8988T (cell line): ENCODE data around the gene UBXN6.
A peak's percentile ranks its signal among the peaks of the same experiment; 100 is the strongest.

Source experiments
- DNase-seq: peaks from one replicate; pipeline ENCODE4 v3.0.0; 2011

Gene UBXN6

DNA sequence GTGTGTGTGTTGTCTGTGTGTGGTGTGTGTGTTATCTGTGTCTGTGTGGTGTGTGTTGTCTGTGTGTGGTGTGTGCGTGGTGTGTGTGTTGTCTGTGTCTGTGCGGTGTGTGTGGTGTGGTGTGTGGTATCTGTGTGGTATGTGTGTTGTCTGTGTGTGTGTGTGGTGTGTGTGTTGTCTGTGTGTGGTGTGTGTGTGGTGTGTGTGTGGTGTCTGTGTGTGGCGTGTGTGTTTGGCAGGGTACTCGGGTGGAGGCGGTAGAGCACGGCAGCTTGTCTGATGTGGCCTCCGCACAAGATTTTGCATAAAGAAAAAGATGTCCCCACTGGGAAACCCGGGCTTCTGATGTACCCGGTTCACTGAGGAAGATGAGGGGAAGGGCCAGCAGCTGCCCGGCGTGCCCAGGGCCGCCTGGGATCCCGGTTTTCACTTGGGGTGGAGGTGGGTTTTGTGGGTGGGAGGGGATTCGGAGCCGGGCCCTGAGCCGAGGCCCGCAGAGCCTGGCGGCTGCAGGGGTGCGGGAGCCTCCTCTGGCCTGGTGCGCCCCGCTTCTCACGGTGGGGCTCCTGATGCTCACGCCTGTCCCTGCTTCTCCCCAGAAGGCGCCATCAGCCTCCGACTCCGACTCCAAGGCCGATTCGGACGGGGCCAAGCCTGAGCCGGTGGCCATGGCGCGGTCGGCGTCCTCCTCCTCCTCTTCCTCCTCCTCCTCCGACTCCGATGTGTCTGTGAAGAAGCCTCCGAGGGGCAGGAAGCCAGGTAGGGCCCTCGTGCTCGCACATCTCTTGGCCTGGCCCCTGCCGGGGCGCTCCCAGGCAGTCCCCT, 35.7 kb upstream of the UBXN6 start:
- DNase-seq = no peak

DNA sequence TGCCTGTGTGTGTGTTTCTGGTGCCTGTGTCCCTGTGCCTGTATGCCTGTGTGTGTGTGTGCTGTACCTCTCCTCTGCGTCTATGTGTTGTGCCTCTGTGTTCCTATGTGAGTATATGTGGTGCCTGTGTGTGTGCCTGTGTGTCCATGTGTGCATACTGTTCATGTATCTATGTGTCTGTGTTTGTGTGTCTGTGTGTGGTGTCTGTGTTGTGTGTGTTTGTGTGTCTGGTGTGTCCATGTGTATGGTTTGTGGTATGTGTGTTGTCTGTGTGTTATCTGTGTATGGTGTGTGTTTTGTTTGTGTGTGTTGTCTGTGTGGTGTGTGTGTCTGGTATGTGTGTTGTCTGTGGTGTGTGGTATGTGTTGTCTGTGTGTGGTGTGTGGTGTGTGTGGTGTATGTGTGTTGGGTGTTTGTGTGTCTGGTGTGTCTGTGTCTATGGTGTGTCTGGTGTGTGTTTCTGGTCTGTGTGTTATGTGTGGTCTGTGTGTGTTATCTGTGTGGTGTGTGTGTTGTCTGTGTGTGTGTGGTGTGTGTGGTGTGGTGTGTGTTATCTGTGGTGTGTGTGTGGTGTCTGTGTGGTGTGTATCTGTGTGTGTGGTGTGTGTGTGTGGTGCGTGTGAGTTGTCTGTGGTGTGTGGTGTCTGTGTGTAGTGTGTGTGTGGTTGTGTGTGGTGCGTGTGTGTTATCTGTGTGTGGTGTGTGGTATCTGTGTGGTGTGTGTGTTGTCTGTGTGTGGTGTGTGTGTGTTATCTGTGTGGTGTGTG, 34.9 kb upstream of the UBXN6 start:
- DNase-seq = no peak

DNA sequence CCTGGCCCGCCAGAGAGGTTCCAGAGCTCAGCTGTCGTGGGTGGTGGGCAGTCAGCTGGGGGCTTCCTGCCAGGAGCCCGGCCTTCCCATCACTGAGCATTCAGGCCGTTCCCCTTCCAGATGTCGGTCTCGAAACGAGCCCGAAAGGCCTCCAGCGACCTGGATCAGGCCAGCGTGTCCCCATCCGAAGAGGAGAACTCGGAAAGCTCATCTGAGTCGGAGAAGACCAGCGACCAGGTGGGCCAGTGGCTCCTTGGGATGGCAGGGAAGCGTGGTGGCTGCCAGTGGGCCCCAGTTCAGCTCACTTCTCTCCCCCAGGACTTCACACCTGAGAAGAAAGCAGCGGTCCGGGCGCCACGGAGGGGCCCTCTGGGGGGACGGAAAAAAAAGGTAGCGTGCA, 33.9 kb upstream of the UBXN6 start:
- DNase-seq = no peak

DNA sequence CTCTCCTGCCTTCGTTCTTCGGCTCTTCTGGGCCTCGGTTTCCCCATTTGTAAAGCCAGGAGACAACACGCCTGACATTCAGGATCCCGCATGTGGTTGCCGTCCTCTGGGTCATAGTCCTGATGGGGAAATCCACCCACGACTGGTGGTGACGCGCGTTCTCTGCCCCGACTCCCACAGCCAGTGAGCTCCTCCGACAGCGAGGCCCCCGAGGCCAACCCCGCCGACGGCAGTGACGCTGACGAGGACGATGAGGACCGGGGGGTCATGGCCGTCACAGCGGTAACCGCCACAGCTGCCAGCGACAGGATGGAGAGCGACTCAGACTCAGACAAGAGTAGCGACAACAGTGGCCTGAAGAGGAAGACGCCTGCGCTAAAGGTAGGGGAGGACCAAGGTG, 30.9 kb upstream of the UBXN6 start:
- DNase-seq = no peak

DNA sequence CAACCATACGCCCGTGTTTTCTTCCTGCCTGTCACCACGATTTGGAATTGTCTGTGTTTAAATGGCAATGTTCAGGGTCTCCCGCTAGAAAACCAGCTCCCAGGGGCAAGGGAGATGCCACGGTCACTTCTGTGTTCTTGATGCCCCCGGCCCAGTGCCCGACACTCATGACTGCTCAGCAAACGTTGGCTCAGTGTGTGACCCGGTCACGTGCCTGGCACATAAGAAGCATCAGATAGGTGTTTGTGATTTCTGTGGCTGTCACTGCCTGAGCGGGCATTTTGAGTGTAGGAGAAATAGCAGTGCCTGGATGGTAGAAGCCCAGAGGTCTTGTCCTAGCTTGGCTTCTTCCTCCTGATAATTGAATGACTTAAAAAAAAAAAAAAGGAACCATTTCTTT, 30.0 kb upstream of the UBXN6 start:
- no peak for DNase-seq

DNA sequence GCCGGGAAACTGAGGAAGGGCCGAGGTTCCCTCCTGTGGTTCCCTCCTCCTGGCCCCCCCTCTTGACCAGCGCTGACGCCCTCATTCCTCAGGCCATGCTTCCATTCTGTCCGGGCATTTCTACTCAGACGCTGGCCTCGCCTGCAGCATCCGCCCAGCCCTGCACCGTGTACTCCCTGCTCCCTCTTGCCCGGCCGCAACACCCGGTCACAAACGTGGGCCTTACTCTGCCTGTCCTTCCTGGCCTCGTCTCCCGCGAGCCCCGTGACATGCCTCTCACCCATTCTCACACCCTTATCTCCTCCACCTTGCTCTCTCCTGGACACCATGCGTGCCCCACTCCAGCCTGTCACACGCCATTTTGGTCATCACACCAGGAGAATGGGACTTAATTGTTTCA, 25.8 kb upstream of the UBXN6 start:
- DNase-seq = no peak

DNA sequence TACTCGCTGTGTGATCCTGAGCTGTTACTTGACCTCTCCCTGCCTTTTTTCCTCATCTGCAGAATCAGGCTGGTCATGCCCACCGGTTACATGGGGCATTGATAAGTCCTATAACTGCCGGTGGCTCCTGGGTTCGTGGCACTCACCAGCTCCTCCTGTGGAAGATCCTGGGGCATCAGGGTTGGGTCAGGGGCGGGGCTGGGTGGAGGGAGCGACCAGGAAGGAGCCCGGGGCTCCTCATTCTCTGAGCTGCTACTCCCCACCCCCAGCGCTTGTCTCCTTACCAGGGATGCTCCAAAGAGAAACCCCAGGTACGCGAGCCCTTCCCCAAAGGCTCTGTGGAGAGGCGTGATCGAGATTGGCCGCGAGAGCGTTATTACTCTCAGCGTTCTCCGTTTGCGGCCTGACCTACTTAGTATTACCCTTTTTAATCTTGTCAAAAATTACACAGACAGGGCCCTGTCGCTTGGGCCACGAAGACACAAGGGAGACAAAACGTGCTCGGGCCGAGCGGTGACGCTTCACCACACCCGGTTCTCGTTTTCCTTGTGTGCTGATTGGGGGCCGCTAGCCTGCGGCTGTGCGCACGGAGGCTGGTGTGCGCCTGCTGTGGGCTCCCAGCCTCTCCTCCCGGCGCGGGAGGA, 25.2 kb upstream of the UBXN6 start:
- DNase-seq = no peak

DNA sequence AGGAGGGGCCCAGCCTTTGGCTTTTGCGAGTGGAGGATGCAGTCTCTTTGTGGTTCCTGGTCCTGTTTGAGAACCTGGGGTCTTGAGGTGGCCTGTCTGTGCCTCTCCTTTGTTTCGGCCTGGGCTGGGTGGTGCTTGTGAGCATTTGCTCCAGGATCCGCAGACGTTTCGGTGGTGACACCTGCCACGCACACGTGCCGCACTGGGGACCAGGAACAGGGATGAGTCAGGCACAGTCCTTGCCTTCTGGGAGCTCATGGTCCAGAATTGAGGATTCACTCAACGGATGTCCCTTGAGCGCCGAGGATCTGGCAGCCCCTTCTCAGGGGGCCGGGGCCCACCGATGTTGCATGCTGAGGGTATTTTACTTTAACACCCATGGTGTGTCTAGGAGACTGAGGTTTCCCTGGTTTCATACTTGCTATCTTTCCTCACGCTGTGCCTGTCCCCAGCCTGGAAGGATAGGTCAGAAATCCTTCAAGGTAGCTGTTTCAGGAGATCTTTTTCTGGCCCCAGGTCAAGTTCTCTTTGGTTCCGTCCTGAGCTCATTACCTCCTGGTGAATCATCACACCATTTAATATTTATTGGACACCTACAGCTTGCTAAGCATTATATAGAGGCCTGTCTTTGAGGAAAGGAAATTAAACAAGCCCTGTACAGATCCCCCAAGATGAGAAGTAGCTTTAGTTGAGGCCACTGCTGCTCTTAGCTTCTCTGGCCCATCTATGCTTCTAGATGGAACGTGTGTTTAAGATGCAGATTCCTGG, 19.6 kb upstream of the UBXN6 start:
- DNase-seq = no peak

DNA sequence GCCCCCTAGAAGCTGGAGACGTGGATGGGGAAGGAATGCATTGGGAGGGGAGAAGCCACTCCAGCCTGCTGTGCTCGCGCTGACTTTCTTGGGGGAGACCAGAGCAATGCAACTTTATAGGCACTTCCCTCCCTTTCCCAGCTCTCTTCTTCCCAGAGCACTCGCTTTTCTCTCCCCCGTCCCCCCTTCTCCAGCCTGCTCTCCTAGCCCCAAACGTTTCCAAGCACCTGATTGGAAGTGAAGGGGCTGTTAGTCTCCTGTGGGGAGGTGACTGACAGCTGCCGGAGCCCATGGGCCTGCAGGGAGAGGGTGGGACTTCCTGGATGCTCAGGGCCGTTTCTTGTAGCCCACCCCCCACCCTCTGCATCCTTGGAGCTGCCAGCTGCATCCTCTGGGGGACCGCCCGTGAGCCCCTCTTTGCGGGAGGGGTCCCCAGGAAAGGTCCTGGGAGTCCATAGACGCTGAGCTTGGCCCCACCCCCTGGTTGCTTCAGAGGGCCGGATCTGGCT, 17.0 kb upstream of the UBXN6 start:
- DNase-seq = peak; percentile 79

DNA sequence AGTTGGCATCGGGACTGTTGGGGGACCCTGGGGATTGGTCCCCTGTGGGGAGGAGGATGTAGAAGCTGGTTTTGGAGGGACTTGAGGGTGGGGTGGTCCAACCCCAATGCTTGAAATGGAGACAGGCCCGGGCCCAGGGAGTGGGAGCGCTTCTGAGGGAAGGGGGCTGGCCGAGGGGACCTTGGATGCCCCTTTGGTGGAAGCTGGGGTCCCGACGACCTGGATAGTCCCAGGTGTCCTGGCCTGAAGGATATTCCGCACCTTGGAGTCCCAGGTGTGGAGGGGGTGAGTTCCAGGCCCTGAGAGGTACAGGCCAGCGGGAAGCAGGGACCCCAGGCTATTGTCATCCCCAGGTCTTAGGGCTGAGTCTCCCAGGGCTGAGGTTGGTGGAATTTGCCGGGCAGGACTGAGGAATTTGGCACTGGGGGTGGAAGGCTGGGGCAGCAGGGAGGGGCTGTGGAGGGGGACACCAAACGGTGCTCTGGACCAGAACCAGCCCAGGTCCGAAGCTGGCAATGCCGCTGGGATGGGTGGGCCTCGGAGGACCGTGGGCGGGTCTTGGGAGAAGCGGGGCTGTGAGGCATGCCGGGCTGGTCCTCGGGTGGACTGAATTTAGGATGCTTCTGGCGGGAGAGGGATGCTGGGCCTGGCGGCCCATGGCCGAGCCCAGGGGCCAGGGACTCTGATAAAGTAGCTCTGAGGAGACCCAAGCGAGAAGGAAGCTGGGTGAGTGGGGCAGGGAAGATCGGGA, 16.3 kb upstream of the UBXN6 start:
- DNase-seq = peak; percentile 16

DNA sequence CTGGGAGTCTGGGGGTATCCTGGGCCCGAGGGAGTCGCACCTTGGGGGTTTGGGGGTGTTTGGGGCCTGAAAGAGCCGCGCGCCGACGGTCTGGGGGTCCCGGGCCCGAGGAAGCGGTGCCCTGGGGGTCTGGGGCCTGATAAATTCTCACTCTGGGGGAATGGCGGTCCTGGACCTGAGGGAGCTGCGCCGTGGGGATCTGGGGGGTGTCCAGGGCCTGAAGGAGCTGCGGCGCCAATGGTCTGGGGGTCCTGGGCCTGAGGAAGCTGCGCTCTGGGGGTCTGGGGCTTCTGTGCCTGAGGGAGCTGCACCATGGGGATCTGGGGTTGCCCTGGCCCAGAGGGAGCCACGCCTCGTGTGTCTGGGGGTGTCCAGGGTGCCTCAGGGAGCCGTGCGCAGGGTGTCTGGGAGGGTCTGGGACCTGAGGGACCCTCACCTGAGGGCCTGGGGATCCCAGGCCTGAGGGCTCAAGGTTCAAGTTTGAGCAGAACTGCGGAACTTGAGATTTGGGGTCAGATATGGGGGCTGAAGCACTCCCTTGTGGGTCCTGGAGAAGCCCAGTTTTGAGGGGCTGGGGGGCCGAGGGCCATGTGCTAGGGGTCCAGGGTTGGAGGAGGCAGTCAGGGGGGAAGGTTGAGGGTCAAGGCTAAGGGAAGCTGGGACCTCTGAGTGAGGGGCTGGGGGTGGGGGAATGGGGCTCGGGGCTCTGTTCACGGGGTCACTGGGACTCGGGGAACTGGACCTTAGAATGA, 15.6 kb upstream of the UBXN6 start:
- no peak for DNase-seq

DNA sequence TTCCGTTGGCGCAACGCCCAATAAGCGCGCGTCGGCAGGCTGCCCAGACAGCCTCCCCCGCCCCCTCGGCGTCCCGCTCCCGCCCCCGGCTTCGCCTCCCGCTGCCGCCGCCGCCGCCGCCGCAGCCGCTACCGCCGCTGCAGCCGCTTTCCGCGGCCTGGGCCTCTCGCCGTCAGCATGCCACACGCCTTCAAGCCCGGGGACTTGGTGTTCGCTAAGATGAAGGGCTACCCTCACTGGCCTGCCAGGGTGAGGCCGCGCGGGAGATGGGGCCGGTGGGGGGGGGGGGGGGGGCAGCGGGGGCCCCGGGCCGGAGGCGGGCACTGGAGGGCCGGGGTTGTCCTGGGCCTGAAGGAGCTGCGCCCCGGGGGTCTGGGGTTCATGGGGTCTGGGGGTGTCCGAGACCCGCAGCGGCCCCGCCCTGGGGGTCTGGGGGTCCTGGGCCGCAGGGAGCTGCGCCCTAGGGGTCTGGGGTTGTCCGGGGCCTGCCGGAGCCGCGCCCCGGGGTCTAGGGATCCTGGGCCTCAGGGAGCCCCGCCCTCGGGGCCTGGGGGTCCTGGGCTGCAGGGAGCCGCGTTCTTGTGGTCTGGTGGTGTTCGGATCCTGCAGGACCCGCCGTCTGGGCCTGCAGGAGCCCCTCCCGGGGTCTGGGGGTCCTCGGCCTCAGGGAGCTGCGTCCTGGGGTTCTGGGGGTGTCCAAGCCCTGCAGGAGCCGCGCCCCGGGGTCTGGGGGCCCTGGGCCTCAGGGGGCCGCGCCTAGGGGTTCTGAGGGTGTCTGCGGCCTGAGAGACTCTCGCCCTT, 14.8 kb upstream of the UBXN6 start, which contains the start of gene HDGFL2:
HDGFL2 (plus strand) TSS at position 124 of the 801 bp plus-strand sequence; CDS start at position 178, 54 bp downstream.
- DNase-seq = no peak

DNA sequence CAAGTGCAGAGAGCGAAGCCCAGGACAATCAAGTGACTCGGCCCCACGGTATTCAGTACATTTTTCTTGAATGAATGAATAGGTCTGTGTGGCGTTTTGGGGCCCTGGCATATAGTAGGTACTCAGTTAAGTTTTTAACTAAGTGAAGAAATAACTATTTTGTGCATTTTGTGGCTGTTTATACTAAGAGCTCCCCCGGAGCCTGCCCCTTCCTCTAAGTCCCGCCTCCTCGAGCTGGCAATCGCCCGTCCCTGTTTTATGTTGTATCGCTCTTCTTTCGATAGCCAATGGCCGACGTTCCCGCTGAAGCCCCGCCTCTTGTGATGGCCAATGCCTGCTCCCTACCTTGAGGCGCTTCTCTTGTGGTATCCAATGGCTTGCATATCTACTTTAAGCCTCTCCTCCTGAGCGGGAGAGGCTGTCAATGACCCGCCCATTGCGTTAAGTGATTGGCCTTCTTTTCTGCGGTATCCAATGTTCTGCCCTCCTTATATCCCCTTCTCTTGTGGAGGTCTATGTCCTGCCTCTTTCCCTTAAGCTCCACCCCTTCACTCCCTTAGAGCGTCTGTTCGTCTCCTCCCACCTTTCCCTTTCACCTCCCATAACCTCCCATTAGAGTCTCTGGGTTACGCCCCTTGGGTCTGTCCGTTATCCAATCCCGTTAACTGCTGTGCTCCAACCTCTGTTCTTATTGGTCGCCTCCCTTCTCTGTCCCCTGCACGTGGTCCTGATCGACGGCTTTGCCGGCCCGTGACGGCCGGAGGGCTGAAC, 14.0 kb upstream of the UBXN6 start:
- DNase-seq = peak; percentile 97

DNA sequence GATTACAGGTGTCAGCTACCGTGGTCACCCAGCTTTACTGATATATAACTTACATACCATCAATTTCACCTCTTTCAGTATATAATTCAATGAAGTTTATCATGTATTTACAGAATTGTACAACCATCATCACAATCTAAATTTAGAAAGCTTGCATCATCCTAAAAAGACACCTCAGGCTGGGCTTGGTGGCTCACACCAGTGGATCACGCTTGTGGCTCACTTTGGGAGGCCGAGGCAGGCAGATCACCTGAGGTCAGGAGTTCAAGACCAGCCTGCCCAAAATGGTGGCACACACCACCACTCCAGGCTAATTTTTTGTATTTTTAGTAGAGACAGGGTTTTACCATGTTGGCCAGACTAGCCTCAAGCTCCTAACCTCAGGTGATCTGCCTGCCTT, 10.2 kb upstream of the UBXN6 start:
- no peak for DNase-seq

DNA sequence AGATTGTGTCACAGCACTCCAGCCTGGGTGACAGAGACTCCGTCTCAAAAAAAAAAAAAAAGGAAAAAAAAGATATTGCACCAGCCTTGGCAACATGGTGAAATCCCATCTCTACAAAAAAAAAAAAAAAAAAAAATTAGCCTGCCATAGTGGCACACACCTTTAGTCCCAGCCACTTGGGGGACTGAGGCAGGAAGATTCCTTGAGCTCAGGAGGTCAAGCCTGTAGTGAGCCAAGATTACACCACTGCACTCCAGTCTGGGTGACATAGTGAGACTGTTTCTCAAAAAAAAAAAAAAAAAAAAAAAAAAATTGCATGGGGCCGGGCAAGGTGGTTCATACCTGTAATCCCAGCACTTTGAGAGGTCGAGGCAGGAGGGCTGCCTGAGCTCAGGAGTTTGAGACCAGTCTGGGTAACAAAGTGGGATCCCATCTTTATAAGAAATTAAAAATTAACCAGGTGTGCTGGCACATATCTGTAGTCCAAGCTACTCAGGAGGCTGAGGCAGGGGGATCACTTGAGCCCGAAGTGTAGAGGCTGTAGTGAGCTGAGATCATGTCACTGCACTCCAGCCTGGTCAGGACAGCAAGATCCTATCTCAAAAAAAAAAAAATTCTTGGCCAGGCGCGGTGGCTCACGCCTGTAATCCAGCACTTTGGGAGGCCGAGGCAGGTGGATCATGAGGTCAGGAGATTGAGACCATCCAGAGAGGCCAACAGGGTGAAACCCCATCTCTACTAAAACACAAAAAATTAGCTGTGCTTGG, 7.4 kb upstream of the UBXN6 start:
- DNase-seq = no peak

DNA sequence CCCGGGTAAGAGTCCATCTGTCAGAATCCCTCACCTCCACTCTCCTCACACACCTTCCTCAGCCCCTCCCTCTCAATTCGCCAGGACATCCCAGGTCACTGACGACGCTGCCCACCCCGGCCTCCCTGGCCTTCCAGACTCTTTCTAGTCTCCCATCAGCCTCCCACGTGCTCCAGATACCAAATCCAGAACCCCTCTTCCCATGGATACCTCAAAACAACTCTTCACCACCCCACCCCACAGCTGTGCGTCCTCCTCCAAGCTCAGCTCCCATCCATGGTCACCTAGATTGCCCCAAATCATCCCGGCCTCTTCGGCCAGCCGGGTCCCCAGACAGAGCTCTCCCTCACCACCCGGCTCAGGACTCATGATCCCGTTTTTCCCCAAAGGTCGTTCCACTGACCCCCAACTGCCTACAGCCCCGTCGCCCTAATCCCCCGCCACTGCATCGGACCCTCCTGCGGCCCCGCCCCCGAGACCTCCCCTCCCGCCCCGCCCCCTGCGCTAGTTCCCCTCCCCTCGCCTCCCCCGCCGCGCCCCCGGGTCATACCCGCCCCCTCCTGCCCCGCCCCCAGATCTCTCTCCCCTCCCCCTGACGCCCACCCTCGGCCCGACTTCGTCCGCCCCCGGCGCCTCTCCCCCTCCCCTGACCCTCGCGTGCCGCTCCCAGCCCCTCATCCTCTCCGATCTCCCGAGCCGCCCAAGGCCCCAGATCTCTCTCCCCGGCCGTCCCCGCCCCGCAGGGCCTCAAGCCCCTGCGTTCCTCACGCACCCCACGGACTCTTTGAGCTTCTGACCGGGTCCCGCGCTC, 546 bp downstream of the UBXN6 start:
- DNase-seq = no peak

DNA sequence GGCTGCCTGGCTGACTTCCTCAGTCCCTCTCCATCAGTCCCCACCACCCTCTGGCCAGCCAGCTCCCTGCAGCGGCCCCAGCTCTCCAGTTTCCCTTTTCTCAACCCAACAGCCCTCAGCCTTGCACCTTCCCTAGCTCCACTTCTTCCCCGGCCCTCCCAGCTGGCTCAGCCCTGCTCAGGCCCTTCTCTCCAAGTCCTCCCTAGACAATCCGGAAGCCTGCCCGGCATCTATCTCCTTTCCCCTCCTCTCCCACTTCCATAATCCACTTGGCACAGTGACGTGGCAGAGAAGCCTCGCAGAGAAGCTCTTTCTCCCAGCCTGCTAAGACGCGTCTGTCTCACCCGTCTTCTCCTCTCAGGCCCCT, 1.1 kb downstream of the UBXN6 start:
- no peak for DNase-seq
